Ascending aorta (tissue), 2 donors: ENCODE measurements around the gene MBP. TPM values are rescaled to one million over a fixed set of nuclear protein-coding genes. Genes with fewer than 3 reads are reported as not detected.

ENCODE experiments used
- DNase-seq, 2 donors: peaks; one replicate each; pipeline ENCODE4 v3.0.0-alpha.2; 2019; ENCODE audit warnings: low spot score in 2 of 2
- H3K27ac ChIP-seq, 2 donors: fragments of 200-600 bp; sonication (generic); one replicate each; pipeline ENCODE4 v1.5.1; 2016 to 2017; ENCODE audit warnings: mild to moderate bottlenecking in 1 of 2
- H3K27me3 ChIP-seq: fragments of 200-600 bp; sonication (generic); one replicate; pipeline ENCODE4 v1.5.1; 2017
- H3K36me3 ChIP-seq, 2 donors: fragments of 200-600 bp; sonication (generic); one replicate each; pipeline ENCODE4 v1.5.1; 2016
- H3K4me1 ChIP-seq, 2 donors: fragments of 200-600 bp; sonication (generic); one replicate each; pipeline ENCODE4 v1.5.1; 2016 to 2017; ENCODE audit warnings: mild to moderate bottlenecking in 1 of 2
- H3K4me3 ChIP-seq, 2 donors: fragments of 200-600 bp; sonication (generic); one replicate each; pipeline ENCODE4 v1.5.1; 2016 to 2017; ENCODE audit warnings: mild to moderate bottlenecking in 1 of 2
- H3K9me3 ChIP-seq, 2 donors: fragments of 200-600 bp; sonication (generic); one replicate each; pipeline ENCODE4 v1.5.1; 2016
- intact Hi-C: fragments of 100-400 bp; cut with DNase I; formaldehyde crosslinking; loops from one replicate; pipeline ENCODE4 v1.15.1; 2023
- total RNA-seq: library from RNA; depleted of rRNA; stranded (reverse); fragments of >200 nt; gene quantifications from one replicate; pipeline ENCODE4 v1.1.0, GENCODE V29; 2016
- TF ChIP-seq, protein P1 (sequence below), 3 experiments: fragments of 200-600 bp in 2 of 3; fragments of 450-650 bp in 1 of 3; sonication (generic) in 2 of 3; IDR thresholded peaks; one replicate each; pipeline ENCODE4 v1.5.1; 2016 to 2019; ENCODE audit warnings: antibody characterized with exemption in 3 of 3, mild to moderate bottlenecking in 1 of 3, moderate library complexity in 1 of 3

Gene MBP
- total RNA-seq, 1 donor from 2014 or later = 8.1 TPM

DNA sequence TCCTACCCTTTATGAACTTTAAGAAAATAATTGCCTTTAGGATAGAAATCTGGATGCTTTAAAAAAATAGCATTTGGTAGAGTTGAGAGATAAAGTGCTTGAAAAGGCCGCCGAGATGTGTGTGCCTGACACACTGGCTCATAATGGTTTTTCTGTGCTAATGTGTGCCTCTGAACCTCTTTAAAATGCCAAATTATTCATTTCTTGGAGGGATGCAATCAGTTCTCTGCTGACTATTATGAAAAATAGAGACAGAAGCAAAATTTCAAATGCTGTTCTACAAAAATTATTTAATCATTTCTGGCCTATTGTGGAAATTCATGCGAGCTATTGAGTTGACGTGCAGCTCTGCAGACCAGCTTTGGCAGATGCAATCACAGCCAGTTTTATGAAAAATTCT lies 18.0 kb upstream of the MBP start:
- Histone ChIP-seq H3K27me3 (no peaks in the 10 kb centered on the region), H3K9me3 (no peaks in the 10 kb centered on the region), H3K4me1 (no peaks in the 10 kb centered on the region), H3K27ac (no peak overlapping the region), H3K36me3 (no peaks in the 10 kb centered on the region), H3K4me3 (no peak overlapping the region)
- TF ChIP-seq, protein P1, sequence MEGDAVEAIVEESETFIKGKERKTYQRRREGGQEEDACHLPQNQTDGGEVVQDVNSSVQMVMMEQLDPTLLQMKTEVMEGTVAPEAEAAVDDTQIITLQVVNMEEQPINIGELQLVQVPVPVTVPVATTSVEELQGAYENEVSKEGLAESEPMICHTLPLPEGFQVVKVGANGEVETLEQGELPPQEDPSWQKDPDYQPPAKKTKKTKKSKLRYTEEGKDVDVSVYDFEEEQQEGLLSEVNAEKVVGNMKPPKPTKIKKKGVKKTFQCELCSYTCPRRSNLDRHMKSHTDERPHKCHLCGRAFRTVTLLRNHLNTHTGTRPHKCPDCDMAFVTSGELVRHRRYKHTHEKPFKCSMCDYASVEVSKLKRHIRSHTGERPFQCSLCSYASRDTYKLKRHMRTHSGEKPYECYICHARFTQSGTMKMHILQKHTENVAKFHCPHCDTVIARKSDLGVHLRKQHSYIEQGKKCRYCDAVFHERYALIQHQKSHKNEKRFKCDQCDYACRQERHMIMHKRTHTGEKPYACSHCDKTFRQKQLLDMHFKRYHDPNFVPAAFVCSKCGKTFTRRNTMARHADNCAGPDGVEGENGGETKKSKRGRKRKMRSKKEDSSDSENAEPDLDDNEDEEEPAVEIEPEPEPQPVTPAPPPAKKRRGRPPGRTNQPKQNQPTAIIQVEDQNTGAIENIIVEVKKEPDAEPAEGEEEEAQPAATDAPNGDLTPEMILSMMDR (IDR thresholded peaks at IDR 0.05) = no peak
- no peak for DNase-seq
- intact Hi-C loops = no loop called here

DNA sequence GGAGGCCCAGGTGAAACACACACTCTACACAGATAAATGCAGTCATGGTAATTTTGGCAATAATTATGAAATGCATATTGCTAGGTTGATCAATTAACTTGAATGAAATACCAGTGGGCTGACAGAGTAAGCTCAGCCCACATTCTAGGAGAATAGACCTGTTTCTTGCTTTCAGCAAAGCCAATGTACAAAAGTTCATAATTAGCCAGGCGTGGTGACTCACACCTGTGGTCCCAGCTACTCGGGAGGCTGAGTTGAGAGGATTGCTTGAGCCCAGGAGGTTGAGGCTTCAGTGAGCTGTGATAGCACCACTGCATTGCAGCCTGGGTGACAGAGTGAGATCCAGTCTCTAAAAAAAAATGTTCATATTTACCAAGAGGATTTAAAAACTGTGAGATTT lies 15.7 kb upstream of the MBP start:
- Histone ChIP-seq H3K27me3 (no peaks in the 10 kb centered on the region), H3K4me3 (no peak overlapping the region), H3K9me3 (no peaks in the 10 kb centered on the region), H3K36me3 (no peaks in the 10 kb centered on the region), H3K4me1 (no peaks in the 10 kb centered on the region), H3K27ac (no peak overlapping the region)
- DNase-seq = no peak
- intact Hi-C loops = no loop called here
- TF ChIP-seq, protein P1 (IDR thresholded peaks at IDR 0.05) = no peak

DNA sequence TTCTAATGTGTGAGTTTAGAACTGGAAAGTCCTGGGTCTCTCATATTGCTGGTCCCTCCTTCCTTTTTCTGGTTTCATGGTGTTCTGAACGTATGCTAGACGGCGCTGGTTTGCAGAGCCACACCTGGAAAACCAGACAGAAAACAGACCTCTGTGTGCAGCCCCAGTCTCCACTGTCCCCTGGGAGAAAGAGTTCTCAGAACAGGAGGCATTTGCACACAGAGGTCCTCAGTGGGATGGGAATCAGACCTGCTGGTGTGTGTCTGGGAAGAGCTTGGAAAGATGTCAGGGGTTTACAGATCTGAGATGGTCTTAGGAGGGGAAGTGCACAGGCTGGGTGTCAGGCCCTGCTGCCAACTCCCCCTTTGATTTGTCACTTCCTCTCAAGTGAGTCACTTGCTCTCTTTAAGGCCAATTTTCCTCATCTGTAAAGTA lies 14.9 kb upstream of the MBP start:
- no peak overlapping the region for H3K4me3 ChIP-seq
- intact Hi-C loops = no loop called here
- TF ChIP-seq, protein P1 (IDR thresholded peaks at IDR 0.05) = no peak
- H3K9me3 ChIP-seq = no peaks in the 10 kb centered on the region
- DNase-seq = no peak
- no peak overlapping the region for H3K27ac ChIP-seq
- no peaks in the 10 kb centered on the region for H3K27me3 ChIP-seq
- no peaks in the 10 kb centered on the region for H3K36me3 ChIP-seq
- H3K4me1 ChIP-seq = no peaks in the 10 kb centered on the region

DNA sequence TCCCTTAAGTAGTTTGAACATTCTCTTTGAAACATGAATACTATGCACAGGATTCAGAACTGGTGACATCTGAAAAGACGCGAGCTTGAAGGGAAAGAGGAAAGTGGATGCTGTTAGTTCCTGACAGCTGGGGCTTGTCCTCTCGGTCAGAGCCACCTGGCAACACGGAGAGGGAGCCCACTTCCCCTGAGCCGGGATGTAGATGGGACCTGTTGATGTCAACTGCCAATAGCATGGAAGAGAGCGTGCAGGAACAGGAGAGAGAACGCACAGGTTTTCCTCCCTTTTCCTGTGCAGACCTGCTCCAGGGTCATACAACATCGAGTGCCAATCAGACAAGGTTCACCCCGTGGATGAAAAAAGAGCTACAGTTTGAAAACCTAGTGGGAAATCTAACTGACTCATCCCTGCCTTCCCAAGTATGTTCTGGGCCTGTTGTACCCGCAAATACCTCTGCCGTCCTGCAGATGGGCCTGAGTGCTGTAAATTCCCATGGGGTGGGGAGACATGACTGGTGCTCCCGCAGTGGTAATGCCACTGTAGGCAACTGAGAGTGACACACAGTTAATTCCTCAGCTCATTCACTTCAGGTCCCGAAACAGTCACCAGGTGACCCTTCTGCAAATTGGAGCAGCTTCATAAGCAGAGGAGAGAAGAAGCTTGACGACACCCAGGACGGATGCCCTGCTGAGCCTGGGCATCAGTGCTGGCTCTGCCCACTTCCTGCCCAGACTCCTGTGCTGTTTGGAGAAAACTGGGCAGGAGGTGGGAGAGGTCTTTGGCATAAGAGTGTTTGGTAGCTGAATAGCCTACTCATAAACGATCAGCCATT lies 13.9 kb upstream of the MBP start:
- H3K4me3 ChIP-seq = no peak overlapping the region
- no peak overlapping the region for H3K27ac ChIP-seq
- no peaks in the 10 kb centered on the region for H3K27me3 ChIP-seq
- DNase-seq = no peak
- intact Hi-C loops = no loop called here
- TF ChIP-seq, protein P1 (IDR thresholded peaks at IDR 0.05) = no peak
- H3K9me3 ChIP-seq = no peaks in the 10 kb centered on the region
- H3K4me1 ChIP-seq = no peaks in the 10 kb centered on the region
- no peaks in the 10 kb centered on the region for H3K36me3 ChIP-seq

DNA sequence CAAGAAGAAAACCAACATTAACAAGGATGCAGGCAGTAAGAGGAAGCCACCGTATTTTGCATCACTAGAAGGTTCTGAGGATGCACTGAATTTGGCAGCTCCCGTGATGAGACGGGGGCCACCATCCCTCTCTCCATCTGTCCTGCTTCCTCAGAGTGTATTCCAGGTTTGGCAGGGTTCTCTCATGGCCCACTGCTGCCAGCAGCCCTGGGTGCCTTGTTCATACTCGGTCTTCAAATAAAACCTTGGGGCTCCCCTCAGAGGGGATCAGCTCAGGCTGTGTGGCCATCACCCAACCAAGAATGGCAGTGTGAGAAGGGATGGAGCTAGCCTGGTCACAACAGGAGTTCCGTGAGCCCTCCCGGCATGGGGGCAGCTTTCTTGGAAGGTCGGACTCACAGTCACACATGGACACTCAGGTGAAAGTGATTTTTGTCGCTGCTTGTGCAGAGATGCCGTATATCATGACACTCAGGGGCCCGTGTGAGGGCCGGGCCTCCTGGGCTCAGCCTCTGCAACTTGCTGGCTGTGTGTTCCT lies 12.8 kb upstream of the MBP start:
- TF ChIP-seq, protein P1 (IDR thresholded peaks at IDR 0.05) = no peak
- H3K9me3 ChIP-seq = no peaks in the 10 kb centered on the region
- H3K4me3 ChIP-seq = no peak overlapping the region
- no peak for DNase-seq
- intact Hi-C loops = no loop called here
- H3K36me3 ChIP-seq = no peaks in the 10 kb centered on the region
- H3K27ac ChIP-seq = no peak overlapping the region
- H3K4me1 ChIP-seq = no peaks in the 10 kb centered on the region
- H3K27me3 ChIP-seq = no peaks in the 10 kb centered on the region
